ENCODE measurements around the gene GOPC.
A peak's percentile ranks its signal among the peaks of the same experiment; 100 is the strongest.

The GOPC gene

GRCh38 chr6:117533775-117534174 lies 68.5 kb downstream of the GOPC start:
- no peak overlapping the region for H3K4me3 ChIP-seq (replicated peaks in 1 of 2; ENCODE audit: low read depth in 2 of 2, low read length in 2 of 2)
- no peak for TF ChIP-seq CTCF (IDR thresholded peaks at IDR 0.05; ENCODE audit: low read depth, low read length)
- no peak for DNase-seq (ENCODE audit: low read depth in 2 of 2)

- no peak for DNase-seq (ENCODE audit: low read depth in 2 of 2)
- H3K4me3 ChIP-seq (replicated peaks in 1 of 2; ENCODE audit: low read depth in 2 of 2, low read length in 2 of 2): no peak overlapping the region
- TF ChIP-seq CTCF (IDR thresholded peaks at IDR 0.05; ENCODE audit: low read depth, low read length): no peak
These were observed 70.2 kb downstream of the GOPC start for GRCh38 chr6:117531809-117532725.

- peak; percentile 25 to 49 for DNase-seq (ENCODE audit: low read depth in 2 of 2)
- no peak overlapping the region for H3K4me3 ChIP-seq (replicated peaks in 1 of 2; ENCODE audit: low read depth in 2 of 2, low read length in 2 of 2)
- no peak for TF ChIP-seq CTCF (IDR thresholded peaks at IDR 0.05; ENCODE audit: low read depth, low read length)
These were observed 71.0 kb downstream of the GOPC start for GRCh38 chr6:117531346-117531745.

GRCh38 chr6:117530467-117531242 lies 71.7 kb downstream of the GOPC start:
- no peak for TF ChIP-seq CTCF (IDR thresholded peaks at IDR 0.05; ENCODE audit: low read depth, low read length)
- peak; percentile 36 to 61 for DNase-seq (ENCODE audit: low read depth in 2 of 2)
- no peak overlapping the region for H3K4me3 ChIP-seq (replicated peaks in 1 of 2; ENCODE audit: low read depth in 2 of 2, low read length in 2 of 2)

- TF ChIP-seq CTCF (IDR thresholded peaks at IDR 0.05; ENCODE audit: low read depth, low read length): no peak
- no peak for DNase-seq (ENCODE audit: low read depth in 2 of 2)
- H3K4me3 ChIP-seq (replicated peaks in 1 of 2; ENCODE audit: low read depth in 2 of 2, low read length in 2 of 2): no peak overlapping the region
These were observed 76.7 kb downstream of the GOPC start for GRCh38 chr6:117525607-117526006.

GRCh38 chr6:117521791-117522502 lies 80.4 kb downstream of the GOPC start:
- TF ChIP-seq CTCF (IDR thresholded peaks at IDR 0.05; ENCODE audit: low read depth, low read length): no peak
- peak in 1 of 2 donors; percentile 76 for DNase-seq (ENCODE audit: low read depth in 2 of 2)
- H3K4me3 ChIP-seq (replicated peaks in 1 of 2; ENCODE audit: low read depth in 2 of 2, low read length in 2 of 2): no peak overlapping the region
